ENCODE results near the gene COTL1. TPM values are rescaled to one million over a fixed set of nuclear protein-coding genes. Genes with fewer than 3 reads are reported as not detected.
"Not testable (repeated sequence)": the region's sequence is repeated elsewhere in the genome, so short reads cannot be mapped to it uniquely, and the experiment has no call there.

COTL1 gene
- total RNA-seq, 2 experiments from 2014 or later, result 179 to 181 TPM

GRCh38 chr16:84519855-84520254 is 98.0 kb downstream of the COTL1 start:
- Histone ChIP-seq H3K27ac (ENCODE audit: low read depth in 1 of 2, low read length in 2 of 2) (no peak overlapping the region), H3K4me3 (ENCODE audit: low read length) (no peak overlapping the region), H3K27me3 (ENCODE audit: control insufficient read depth in 1 of 2, insufficient read depth in 2 of 2, low read length in 2 of 2) (no peaks in the 10 kb centered on the region), H3K9me3 (ENCODE audit: control insufficient read depth in 1 of 2, insufficient read depth in 1 of 2, low read length in 2 of 2) (no peaks in the 10 kb centered on the region), H3K4me1 (ENCODE audit: insufficient read depth, low read length) (peaks cover 48% of the 10 kb centered on the region), H3K36me3 (ENCODE audit: insufficient read depth, low read length) (no peaks in the 10 kb centered on the region)
- POLR2A ChIA-PET, result interaction anchor here (0.8 to 1.5 kb wide), 7 partner anchors 9 to 121 kb away, joined by 3 to 11 read pairs (median 3); no protein-coding TSS in a partner anchor
- no peak for TF ChIP-seq CTCF (IDR thresholded peaks at IDR 0.05)
- H3K4me3 Mint-ChIP-seq, result no peak overlapping the region
- no peaks in the 10 kb centered on the region for H3K27me3 Mint-ChIP-seq
- intact Hi-C loops (cut with DNase I, micrococcal nuclease), result loop anchor here in 1 of 2 experiments (10.0 kb wide), 1 partner anchor 45 kb away; no protein-coding TSS in a partner anchor
- H3K36me3 Mint-ChIP-seq (ENCODE audit: low read depth), result no peaks in the 10 kb centered on the region
- ATAC-seq (ENCODE audit: poor library complexity) (no peak), DNase-seq (no peak)
- no peaks in the 10 kb centered on the region for H3K9me3 Mint-ChIP-seq
- CTCF ChIA-PET, result interaction anchor here (1.0 to 3.0 kb wide), 4 partner anchors 8 to 103 kb away, joined by 3 to 12 read pairs (median 3); no protein-coding TSS in a partner anchor
- H3K27ac Mint-ChIP-seq, result peak overlapping the region; percentile 78
- peaks cover 53% of the 10 kb centered on the region for H3K4me1 Mint-ChIP-seq (ENCODE audit: low read depth)

GRCh38 chr16:84518804-84519341 is 99.0 kb downstream of the COTL1 start:
- H3K4me3 ChIP-seq (ENCODE audit: low read length), result peak overlapping the region; percentile 0
- no peak for TF ChIP-seq CTCF (IDR thresholded peaks at IDR 0.05)
- no peaks in the 10 kb centered on the region for H3K27me3 ChIP-seq (ENCODE audit: control insufficient read depth in 1 of 2, insufficient read depth in 2 of 2, low read length in 2 of 2)
- ChIA-PET CTCF (interaction anchor here (0.9 to 3.0 kb wide), 6 partner anchors 7 to 208 kb away, joined by 3 to 12 read pairs (median 4); no protein-coding TSS in a partner anchor), POLR2A (interaction anchor here (0.6 to 2.1 kb wide), 10 partner anchors 9 to 179 kb away, joined by 3 to 11 read pairs (median 3); partner anchors contain the start of genes COTL1 and MEAK7)
- H3K4me3 Mint-ChIP-seq, result peak overlapping the region; percentile 30
- H3K27me3 Mint-ChIP-seq, result no peaks in the 10 kb centered on the region
- peaks cover 63% of the 10 kb centered on the region for H3K4me1 Mint-ChIP-seq (ENCODE audit: low read depth)
- H3K36me3 Mint-ChIP-seq (ENCODE audit: low read depth), result no peaks in the 10 kb centered on the region
- no peaks in the 10 kb centered on the region for H3K9me3 Mint-ChIP-seq
- intact Hi-C loops (cut with DNase I, micrococcal nuclease), result loop anchor here in 1 of 2 experiments (10.0 kb wide), 1 partner anchor 46 kb away; no protein-coding TSS in a partner anchor
- H3K4me1 ChIP-seq (ENCODE audit: insufficient read depth, low read length), result peaks cover 58% of the 10 kb centered on the region
- H3K27ac ChIP-seq (ENCODE audit: low read depth in 1 of 2, low read length in 2 of 2), result peak overlapping the region; percentile 6 to 21
- no peaks in the 10 kb centered on the region for H3K9me3 ChIP-seq (ENCODE audit: control insufficient read depth in 1 of 2, insufficient read depth in 1 of 2, low read length in 2 of 2)
- ATAC-seq (ENCODE audit: poor library complexity) (peak; percentile 51), DNase-seq (peak; percentile 42 to 87 (median 57))
- no peaks in the 10 kb centered on the region for H3K36me3 ChIP-seq (ENCODE audit: insufficient read depth, low read length)
- peak overlapping the region; percentile 78 for H3K27ac Mint-ChIP-seq

GRCh38 chr16:84518220-84518619 is 99.7 kb downstream of the COTL1 start:
- not testable (repeated sequence) for H3K27me3 Mint-ChIP-seq; H3K9me3 ChIP-seq (ENCODE audit: control insufficient read depth in 1 of 2, insufficient read depth in 1 of 2, low read length in 2 of 2); DNase-seq; H3K27me3 ChIP-seq (ENCODE audit: control insufficient read depth in 1 of 2, insufficient read depth in 2 of 2, low read length in 2 of 2); H3K9me3 Mint-ChIP-seq; H3K36me3 Mint-ChIP-seq (ENCODE audit: low read depth); H3K4me3 Mint-ChIP-seq; ATAC-seq (ENCODE audit: poor library complexity); H3K4me3 ChIP-seq (ENCODE audit: low read length); H3K36me3 ChIP-seq (ENCODE audit: insufficient read depth, low read length)
- peaks cover 64% of the 10 kb centered on the region for H3K4me1 ChIP-seq (ENCODE audit: insufficient read depth, low read length)
- H3K27ac ChIP-seq (ENCODE audit: low read depth in 1 of 2, low read length in 2 of 2), result peak overlapping the region in 1 of 2 donors; percentile 21
- ChIA-PET CTCF (interaction anchor here (0.9 to 1.4 kb wide), 4 partner anchors 34 to 208 kb away, joined by 3 to 4 read pairs (median 4); no protein-coding TSS in a partner anchor), POLR2A (interaction anchor here (0.6 to 2.1 kb wide), 5 partner anchors 13 to 180 kb away, joined by 3 to 8 read pairs (median 5); partner anchors contain the start of genes COTL1 and MEAK7)
- intact Hi-C loops (cut with DNase I, micrococcal nuclease), result loop anchor here in 1 of 2 experiments (10.0 kb wide), 1 partner anchor 47 kb away; no protein-coding TSS in a partner anchor
- peak overlapping the region; percentile 78 for H3K27ac Mint-ChIP-seq
- peaks cover 70% of the 10 kb centered on the region for H3K4me1 Mint-ChIP-seq (ENCODE audit: low read depth)

All from CD4-positive, alpha-beta T cell (primary cell).